Fibroblast of the conjunctiva (primary cell): ENCODE measurements around the gene UBC.
A peak's percentile ranks its signal among the peaks of the same experiment; 100 is the strongest.
"Not testable (repeated sequence)": the region's sequence is repeated elsewhere in the genome, so short reads cannot be mapped to it uniquely, and the experiment has no call there.

Source experiments
- DNase-seq: peaks from one replicate; pipeline ENCODE4 v3.0.0-alpha.2; 2010; ENCODE audit warnings: low read depth

UBC gene

DNA sequence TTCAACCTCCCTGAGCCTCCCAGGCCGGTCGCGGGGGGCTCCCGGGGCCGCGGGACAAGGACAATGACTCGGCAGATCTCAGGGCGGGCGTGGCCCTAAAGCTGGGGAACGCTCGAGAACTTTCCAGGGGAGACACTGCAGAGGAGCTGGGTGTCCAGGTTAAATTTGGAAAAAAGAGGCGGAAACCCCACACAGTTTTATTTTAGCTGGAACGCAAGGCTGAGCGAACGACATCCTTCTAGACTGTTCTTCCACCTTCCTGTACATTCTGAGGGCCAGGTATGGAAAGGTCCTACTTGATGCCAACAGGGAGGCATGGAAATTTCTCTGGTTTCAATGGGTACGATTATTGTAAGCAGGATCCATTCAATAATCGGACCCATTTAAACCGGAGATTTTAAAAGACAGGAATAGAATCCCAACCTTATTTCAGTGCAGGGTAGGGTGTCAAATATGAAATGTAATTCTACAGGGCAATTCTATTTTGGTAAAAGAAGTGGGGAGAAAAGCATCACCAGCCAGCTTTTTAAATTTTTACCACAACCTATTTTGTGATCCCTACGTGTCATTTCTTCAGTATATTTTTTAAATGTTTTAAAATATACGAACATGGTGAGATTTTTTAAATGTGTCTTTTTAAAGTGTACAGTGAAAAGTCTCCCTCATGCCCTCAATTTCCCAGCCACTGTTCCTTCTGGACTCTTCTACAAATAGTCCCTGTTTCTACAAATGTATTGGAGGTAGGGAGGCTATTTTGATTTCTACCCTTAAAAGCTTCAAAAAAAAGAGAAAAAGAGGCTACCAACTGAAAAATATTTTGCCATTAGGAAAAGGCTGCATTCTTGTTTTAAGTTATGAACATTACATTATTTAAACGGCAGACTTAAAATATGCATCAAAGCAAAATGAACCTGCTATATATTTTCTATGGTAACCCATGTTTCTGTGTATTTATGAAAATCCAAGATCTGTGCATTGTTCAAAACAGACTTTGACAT, 1.1 kb upstream of the UBC start:
- DNase-seq = no peak

GRCh38 chr12:124913474-124914391, 717 bp downstream of the UBC start:
- no peak for DNase-seq

DNA sequence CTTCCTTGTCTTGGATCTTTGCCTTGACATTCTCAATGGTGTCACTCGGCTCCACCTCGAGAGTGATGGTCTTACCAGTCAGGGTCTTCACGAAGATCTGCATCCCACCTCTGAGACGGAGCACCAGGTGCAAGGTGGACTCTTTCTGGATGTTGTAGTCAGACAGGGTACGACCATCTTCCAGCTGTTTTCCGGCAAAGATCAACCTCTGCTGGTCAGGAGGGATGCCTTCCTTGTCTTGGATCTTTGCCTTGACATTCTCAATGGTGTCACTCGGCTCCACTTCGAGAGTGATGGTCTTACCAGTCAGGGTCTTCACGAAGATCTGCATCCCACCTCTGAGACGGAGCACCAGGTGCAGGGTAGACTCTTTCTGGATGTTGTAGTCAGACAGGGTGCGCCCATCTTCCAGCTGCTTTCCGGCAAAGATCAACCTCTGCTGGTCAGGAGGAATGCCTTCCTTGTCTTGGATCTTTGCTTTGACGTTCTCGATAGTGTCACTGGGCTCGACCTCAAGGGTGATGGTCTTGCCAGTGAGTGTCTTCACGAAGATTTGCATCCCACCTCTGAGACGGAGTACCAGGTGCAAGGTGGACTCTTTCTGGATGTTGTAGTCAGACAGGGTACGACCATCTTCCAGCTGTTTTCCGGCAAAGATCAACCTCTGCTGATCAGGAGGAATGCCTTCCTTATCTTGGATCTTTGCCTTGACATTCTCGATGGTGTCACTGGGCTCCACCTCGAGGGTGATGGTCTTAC, 1.7 kb downstream of the UBC start:
- not testable (repeated sequence) for DNase-seq

DNA sequence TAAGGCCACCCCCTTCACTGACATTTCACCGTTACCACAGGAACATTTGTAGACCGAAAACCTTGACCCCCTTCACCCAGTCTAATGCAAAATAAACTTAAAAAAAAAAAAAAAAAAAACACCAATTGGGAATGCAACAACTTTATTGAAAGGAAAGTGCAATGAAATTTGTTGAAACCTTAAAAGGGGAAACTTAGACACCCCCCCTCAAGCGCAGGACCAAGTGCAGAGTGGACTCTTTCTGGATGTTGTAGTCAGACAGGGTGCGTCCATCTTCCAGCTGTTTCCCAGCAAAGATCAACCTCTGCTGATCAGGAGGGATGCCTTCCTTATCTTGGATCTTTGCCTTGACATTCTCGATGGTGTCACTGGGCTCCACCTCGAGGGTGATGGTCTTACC, 2.9 kb downstream of the UBC start:
- DNase-seq = not testable (repeated sequence)

- no peak for DNase-seq
Observed at GRCh38 chr12:124910561-124911478, 3.6 kb downstream of the UBC start.

- DNase-seq = no peak
Observed at GRCh38 chr12:124909831-124910560, 4.5 kb downstream of the UBC start.

GRCh38 chr12:124906606-124907261, 7.7 kb downstream of the UBC start:
- peak; percentile 90 for DNase-seq

- DNase-seq = peak; percentile 82
Observed at GRCh38 chr12:124904306-124905098, 9.9 kb downstream of the UBC start.

- no peak for DNase-seq
Observed at GRCh38 chr12:124902916-124903315, 11.5 kb downstream of the UBC start.

DNA sequence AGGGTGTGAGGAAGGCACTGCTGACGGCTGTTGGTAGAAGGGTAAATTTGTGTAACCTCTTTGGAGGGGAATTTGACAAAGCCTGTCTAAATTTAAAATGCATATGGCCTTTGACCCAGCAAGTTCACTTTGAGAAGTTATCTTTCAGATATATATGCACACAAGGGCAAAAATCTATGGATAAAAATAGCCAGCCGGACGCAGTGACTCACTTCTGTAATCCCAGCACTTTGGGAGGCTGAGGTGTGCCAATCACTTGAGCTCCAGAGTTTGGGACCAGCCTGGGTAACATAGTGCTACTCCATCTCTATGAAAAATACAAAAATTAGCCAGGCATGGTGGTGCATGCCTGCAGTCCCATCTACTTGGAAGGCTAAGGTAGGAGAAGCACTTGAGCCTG, 13.4 kb downstream of the UBC start:
- DNase-seq = no peak

DNA sequence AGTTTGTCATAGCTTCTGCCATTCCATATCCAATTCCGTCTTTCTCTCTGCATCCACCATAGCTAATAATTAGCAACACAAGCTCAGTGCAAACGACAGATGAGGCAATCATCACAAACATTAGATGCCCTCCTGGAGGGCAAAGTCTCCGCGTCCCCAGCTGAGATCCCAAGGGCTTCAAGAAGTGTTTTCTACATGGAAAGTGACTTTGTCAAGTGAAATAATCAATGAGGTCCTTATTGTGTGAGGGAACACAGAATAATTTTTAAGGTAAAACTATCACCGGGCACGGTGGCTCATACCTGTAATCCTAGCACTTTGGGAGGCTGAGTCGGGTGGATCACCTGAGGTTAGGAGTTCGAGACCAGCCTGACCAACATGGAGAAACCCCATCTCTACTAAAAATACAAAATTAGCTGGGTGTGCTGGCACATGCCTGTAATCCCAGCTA, 14.1 kb downstream of the UBC start:
- DNase-seq = not testable (repeated sequence)

GRCh38 chr12:124898923-124899294, 15.5 kb downstream of the UBC start:
- DNase-seq = no peak

GRCh38 chr12:124898200-124898922, 16.1 kb downstream of the UBC start:
- no peak for DNase-seq

GRCh38 chr12:124896461-124896860, 18.0 kb downstream of the UBC start:
- DNase-seq = no peak

- DNase-seq = no peak
Observed at GRCh38 chr12:124893792-124894516, 20.5 kb downstream of the UBC start.

- DNase-seq = no peak
Observed at GRCh38 chr12:124888260-124888659, 26.2 kb downstream of the UBC start.

DNA sequence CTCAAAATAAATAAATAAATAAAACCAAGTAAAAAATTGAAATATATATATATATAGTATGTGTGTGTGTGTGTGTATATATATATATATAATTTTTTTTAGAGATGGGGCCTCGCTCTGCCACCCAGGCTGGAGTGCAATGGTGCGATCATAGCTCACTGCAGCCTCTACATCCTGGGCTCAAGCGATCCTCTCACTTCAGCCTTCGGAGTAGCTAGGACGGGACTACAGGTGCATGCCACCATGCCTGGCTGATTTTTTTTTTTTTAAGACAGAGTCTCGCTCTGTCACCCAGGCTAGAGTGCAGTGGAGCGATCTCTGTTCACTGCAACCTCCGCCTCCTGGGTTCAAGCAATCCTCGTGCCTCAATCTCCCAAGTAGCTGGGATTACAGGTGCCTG, 26.7 kb downstream of the UBC start:
- DNase-seq = not testable (repeated sequence)
